ENCODE results near the gene TCERG1L.

TCERG1L gene

DNA sequence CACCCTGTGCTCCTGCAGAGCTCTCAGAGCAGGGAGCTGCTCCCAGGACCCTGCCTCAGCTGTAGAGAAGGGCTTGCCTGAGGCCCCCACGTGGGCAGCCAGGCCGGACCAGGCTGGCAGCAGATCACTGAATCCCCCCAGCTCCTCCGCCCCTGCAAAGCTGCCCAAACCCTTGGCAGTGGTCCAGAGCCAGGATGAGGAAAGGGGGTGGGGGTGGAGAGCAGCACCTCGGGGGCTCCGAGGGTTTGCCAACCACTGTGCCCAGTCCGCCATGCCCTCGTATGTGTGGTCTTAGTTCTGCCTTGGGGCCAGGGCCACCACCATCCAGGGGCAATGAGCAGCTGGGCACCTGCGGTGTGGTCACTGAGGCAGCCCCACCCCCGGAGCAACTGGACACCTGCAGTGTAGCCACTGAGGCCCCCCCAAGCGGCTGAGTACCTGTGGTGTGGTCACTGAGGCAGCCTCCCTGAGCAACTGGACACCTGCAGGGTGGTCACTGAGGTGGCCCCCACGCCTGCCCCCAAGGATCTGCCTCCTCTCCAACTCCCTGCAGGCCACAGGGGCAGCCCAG, 90.8 kb downstream of the TCERG1L start:
- no peak for DNase-seq

GRCh38 chr10:131219955-131220489, 91.5 kb downstream of the TCERG1L start:
- DNase-seq = no peak

DNA sequence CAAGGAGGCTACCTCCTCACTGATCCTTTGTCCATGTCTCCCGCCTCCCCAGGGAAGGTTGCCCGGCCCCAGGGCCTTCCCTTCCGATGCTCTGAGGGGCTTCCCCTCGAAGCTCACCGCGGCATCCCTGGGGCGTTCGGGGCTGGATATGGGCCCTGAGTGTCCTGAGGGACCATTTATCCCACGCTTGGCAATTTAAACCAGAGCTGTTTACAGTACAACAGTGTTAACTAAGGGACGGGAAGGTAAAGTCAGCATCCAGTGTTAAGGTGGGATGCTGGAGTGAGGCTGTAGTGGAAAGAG, 92.0 kb downstream of the TCERG1L start:
- no peak for DNase-seq

DNA sequence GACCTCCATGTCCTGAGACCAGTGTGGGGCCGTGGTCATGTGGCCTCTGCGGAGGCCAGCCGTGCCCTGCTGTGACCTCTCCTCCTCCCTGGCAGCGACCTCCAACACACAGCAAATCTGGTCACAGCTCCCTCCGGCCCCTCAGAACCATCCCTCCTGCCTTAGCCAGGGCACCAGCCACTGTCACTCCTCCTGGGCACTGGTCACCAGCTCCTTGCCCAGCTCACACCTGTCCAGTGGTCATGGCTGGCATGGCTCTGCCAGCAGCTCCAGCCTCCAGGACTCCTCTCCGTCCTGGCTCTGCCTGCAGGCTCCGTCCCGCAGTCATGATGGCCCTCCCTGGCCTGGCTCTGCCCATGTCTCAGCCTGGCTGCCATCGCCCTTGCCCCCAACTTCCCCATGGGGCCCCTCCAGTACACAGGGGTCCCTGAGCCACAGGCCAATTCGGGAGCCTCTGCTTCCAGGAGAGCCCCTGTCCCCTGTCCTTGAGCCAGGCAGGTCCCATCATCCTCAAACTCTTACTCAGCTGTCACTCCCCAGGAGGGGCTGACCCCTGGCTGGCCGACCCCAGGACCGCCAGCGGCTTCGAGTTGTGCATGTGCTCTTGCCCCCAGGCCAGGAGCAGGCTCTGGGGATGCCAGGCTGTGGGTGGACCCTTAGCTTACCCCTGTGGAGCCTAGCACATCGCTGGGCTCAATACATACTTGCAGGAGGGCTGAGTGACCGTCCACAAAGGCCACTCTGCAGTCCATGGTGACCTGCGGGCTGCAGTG, 92.5 kb downstream of the TCERG1L start:
- DNase-seq = no peak

- DNase-seq = no peak
These were observed 94.8 kb downstream of the TCERG1L start for GRCh38 chr10:131216681-131217230.

GRCh38 chr10:131215776-131216175, 95.7 kb downstream of the TCERG1L start:
- no peak for DNase-seq

- DNase-seq = no peak
These were observed 96.8 kb downstream of the TCERG1L start for GRCh38 chr10:131214521-131215244.

GRCh38 chr10:131213741-131214505, 97.6 kb downstream of the TCERG1L start:
- DNase-seq = no peak

DNA sequence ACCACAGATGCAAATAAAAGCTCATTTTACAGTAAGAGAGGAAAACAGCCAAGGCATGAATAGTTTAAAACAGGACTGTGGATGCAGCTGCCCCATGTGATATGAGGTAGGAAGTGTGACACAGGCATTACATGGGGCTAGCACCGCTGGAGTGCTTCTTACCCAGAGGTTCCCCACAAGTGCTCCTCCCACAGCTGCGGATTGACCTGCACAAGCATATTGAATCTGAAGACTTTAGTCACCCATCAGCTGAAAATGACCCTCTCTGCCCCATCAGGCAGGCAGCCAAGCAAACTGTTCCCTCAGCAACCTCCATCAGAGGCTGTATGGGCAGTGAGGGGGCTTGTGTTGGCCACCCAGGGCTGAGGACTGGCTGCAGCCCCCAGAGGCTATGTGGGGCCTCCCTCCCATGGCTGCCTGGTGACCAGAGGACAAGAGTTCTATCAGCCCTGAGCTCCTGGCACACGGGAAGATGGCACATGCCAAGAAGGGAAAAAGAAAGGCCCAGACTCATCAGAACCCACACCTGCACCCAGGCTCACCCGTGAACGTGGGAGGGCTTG, 98.7 kb downstream of the TCERG1L start:
- no peak for DNase-seq

DNA sequence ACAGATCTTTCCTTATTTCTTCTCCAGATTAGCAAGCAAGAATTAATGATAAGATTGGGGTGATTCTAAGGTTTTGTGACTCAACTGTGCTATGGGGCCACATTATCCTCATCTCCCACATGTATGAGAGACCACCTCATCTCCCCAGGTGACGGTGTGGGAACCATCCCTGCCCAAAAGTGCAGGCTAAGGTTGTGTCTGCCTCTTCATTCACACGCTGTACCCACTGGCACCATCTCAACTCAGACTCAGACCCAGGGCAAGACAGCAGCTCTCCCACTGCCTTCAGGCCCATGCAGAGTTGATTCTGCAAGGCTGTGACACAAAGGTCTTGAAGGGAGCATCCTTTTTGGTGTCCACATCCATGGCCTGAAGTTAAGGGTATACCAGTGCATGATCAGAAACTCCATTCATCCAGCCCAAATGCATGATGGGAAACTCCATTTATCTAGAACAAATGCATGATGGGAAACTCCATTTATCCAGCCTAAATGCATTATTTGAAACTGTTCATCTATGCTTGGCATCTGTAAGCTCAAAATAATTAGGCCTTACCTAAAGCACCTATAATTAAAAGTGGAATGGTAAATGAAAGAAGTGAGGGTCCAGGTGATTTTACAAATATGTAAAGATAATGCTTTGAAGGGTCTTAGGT, 99.4 kb downstream of the TCERG1L start:
- DNase-seq = no peak

DNA sequence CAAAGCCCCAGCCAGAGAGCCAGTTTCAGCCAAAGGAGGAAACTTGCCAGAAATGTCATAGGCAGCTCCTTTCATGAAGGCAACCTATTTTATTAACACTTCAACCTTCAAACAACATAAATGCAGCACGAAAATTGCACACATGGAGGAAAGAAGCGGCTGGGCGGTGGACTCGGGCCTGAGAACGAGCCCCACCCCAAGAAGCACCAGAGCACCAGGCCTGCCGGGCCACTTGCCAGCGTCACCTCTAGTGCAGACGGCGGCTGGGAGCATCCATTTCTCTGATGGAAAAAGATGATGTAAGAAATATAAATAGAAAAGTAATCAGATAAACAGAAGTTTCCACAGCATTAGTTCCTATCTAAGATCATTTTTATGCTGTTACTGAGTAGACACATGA, 100.0 kb downstream of the TCERG1L start:
- no peak for DNase-seq

DNA sequence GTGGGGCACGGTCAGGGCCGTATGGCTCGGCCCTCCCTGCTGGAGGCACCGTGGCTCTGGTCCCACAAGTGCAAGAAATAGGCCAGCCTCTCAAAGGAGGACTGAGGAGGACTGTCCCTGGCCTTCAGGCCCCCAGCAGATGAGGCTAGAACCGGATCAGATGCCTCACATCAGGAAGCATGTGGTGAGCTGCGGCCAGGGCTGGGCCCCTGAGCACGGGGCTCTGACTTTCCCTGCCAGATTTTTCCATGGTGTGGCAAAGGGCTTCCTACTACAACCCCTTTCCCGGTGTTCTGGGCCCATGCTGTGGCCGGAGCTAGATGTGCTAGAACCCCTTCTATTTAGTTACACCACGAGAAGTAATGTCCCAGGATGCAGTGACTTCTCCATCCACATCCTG, 100.4 kb downstream of the TCERG1L start:
- DNase-seq = no peak

DNA sequence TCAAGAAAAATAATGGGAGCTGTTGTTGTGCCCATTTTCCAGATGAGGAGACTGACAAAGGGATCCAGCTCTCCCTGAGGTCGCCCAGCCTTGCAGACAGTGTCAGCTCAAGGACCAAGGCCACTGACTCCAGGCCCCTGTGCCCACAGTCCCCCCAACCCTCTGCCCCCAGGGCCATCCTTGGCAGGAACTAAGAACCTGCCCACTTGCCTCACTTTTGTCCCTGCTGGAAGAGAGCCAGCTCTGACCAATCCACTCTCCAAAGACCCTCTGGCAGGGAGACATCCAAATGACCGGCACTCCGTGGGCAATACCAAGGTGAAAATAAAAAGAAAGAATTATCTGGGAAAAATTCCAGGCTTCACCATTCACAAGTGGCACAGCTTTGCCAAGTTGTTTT, 101.3 kb downstream of the TCERG1L start:
- DNase-seq = no peak

- no peak for DNase-seq
These were observed 103.7 kb downstream of the TCERG1L start for GRCh38 chr10:131207584-131208532.

DNA sequence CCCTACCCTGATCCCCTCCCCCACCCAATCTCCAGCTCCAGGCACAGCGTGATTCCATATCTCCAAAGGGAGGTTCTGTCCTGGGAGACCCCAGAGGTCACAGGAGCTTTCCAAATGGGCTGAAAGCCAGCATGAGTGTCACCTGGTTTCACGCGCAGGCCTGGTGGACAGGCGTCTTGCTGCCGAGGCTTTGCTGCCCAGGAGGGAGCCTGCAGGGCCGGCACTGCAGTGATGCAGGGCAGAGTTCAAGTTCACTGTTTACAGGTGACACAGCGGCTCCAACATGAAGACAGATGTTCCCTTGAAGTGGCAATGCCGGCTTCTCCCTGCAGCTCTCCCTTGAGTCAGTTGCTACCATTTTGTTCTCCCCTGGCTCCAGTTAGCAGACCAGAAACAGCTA, 104.3 kb downstream of the TCERG1L start:
- no peak for DNase-seq

- DNase-seq = no peak
These were observed 105.2 kb downstream of the TCERG1L start for GRCh38 chr10:131206111-131206995.

DNA sequence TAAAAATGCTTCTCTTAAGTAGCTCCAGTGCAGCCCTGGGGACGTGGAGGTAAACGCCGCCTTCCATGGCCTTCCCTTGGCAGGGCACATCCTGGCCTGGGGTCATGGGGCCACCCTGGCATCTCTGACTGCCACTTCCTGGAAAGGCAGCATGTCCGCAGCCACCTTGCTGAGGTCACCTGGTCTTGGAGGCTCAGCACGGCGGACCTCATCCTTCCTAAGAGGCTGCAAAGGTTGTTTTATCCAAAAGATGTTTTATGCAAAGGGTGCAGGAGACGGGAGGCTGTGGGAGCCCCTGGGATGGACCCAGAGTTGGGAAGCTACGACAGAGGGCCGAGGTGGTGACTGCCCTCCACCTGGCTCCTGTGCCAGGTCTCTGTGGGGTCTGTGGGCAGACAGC, 106.0 kb downstream of the TCERG1L start:
- no peak for DNase-seq

- DNase-seq = no peak
These were observed 106.9 kb downstream of the TCERG1L start for GRCh38 chr10:131204406-131205152.

Measured in CD4-positive, alpha-beta T cell treated with Interleukin-21 for 1 hour (primary cell).